Coronary artery (tissue), 2 donors: Measurements from ENCODE around the gene SGF29.
"Not testable (repeated sequence)": the region's sequence is repeated elsewhere in the genome, so short reads cannot be mapped to it uniquely, and the experiment has no call there.

Experiments
- DNase-seq: peaks from one replicate; pipeline ENCODE4 v3.0.0-alpha.2; 2017; ENCODE audit warnings: low spot score
- H3K27ac ChIP-seq, 2 donors: fragments of 200-600 bp; sonication (generic); one replicate each; pipeline ENCODE4 v1.5.1; 2016 to 2019
- H3K4me3 ChIP-seq: fragments of 200-600 bp; sonication (generic); 2 replicates; pipeline ENCODE4 v1.5.1; 2016; ENCODE audit warnings: mild to moderate bottlenecking, moderate library complexity

Gene SGF29

DNA sequence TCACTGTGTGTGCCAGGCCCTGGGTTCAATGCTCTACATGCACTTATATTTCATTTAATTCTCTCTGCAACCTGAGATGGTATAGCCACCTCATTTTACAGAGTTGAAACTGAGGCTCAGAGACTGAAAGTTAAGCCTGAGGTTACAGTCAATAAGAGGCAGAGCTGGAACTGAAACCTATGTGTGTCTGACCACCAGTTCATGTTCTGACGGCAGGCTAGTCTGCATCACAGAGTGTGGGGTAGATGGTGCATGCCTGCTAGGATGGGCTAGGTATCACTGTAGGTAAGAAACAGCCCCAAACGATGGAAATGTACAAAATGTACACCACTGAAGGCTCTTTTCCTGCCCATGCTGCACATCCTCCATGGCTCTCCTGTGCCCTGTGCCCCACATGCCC lies 86.2 kb downstream of the SGF29 start:
- not testable (repeated sequence) for H3K4me3 ChIP-seq, H3K27ac ChIP-seq, DNase-seq
